ENCODE results near the gene CNST. TPM values are rescaled to one million over a fixed set of nuclear protein-coding genes. Genes with fewer than 3 reads are reported as not detected.

Gene CNST
- polyA plus RNA-seq, 1 donor (not counting 4 experiments of a cell fraction or from before 2014, with no cell fraction given): 9.8 TPM

GRCh38 chr1:246695136-246695535 is 128.9 kb downstream of the CNST start:
- no peaks in the 10 kb centered on the region for H3K9me3 ChIP-seq (ENCODE audit: control insufficient read depth, low read depth, low read length)
- H2AFZ ChIP-seq (ENCODE audit: control insufficient read depth, low read length): no peak overlapping the region
- no peaks in the 10 kb centered on the region for H4K20me1 ChIP-seq (ENCODE audit: control insufficient read depth, extremely low read depth, insufficient read depth, low read length)
- no peaks in the 10 kb centered on the region for H3K79me2 ChIP-seq (ENCODE audit: control insufficient read depth, insufficient read depth, low read length)
- no peak for FAIRE-seq
- H3K9ac ChIP-seq (ENCODE audit: control insufficient read depth, extremely low read depth, insufficient read depth, low read length): no peak overlapping the region
- H3K36me3 ChIP-seq (ENCODE audit: control insufficient read depth in 2 of 2, extremely low read depth in 1 of 2, insufficient read depth in 2 of 2, low read length in 2 of 2): no peaks in the 10 kb centered on the region
- H3K4me1 ChIP-seq (ENCODE audit: control insufficient read depth, extremely low read depth, insufficient read depth, low read length): peaks cover 4% of the 10 kb centered on the region
- H3K27ac ChIP-seq (ENCODE audit: control insufficient read depth, insufficient read depth, low read length): no peak overlapping the region
- H3K9me1 ChIP-seq (ENCODE audit: control insufficient read depth, extremely low read depth, insufficient read depth, low read length): no peaks in the 10 kb centered on the region
- no peak overlapping the region for H3K4me2 ChIP-seq (ENCODE audit: control insufficient read depth, extremely low read depth, insufficient read depth, low read depth, low read length)
- DNase-seq (ENCODE audit: low read depth, low spot score): no peak
- no peak overlapping the region for H3K4me3 ChIP-seq (ENCODE audit: control insufficient read depth in 2 of 3, extremely low read depth in 1 of 3, insufficient read depth in 2 of 3, low read depth in 1 of 3, low read length in 3 of 3)
- no peaks in the 10 kb centered on the region for H3K27me3 ChIP-seq (ENCODE audit: control insufficient read depth, extremely low read depth, insufficient read depth, low read length)
- dilution Hi-C loops (cut with MboI; ENCODE audit: extremely low pct_ligation_motif_present, low sequenced_read_pairs): no loop called here
- TF ChIP-seq EZH2 (IDR thresholded peaks at IDR 0.05; ENCODE audit: low read length) (no peak), CTCF (optimal IDR thresholded peaks at IDR 0.05 in 1 of 3, IDR thresholded peaks at IDR 0.05 in 1 of 3, conservative IDR thresholded peaks at IDR 0.05 in 1 of 3; ENCODE audit: extremely low read depth in 1 of 3, insufficient read depth in 2 of 3, low read length in 3 of 3) (no peak)

- no peak for TF ChIP-seq CTCF (optimal IDR thresholded peaks at IDR 0.05 in 1 of 3, IDR thresholded peaks at IDR 0.05 in 1 of 3, conservative IDR thresholded peaks at IDR 0.05 in 1 of 3; ENCODE audit: extremely low read depth in 1 of 3, insufficient read depth in 2 of 3, low read length in 3 of 3)
- no peak for TF ChIP-seq EZH2 (IDR thresholded peaks at IDR 0.05; ENCODE audit: low read length)
- Histone ChIP-seq H3K36me3 (ENCODE audit: control insufficient read depth in 2 of 2, extremely low read depth in 1 of 2, insufficient read depth in 2 of 2, low read length in 2 of 2) (no peaks in the 10 kb centered on the region), H3K79me2 (ENCODE audit: control insufficient read depth, insufficient read depth, low read length) (no peaks in the 10 kb centered on the region), H2AFZ (ENCODE audit: control insufficient read depth, low read length) (no peak overlapping the region), H3K27me3 (ENCODE audit: control insufficient read depth, extremely low read depth, insufficient read depth, low read length) (no peaks in the 10 kb centered on the region), H3K4me3 (ENCODE audit: control insufficient read depth in 2 of 3, extremely low read depth in 1 of 3, insufficient read depth in 2 of 3, low read depth in 1 of 3, low read length in 3 of 3) (no peak overlapping the region), H3K4me2 (ENCODE audit: control insufficient read depth, extremely low read depth, insufficient read depth, low read depth, low read length) (no peak overlapping the region), H3K9ac (ENCODE audit: control insufficient read depth, extremely low read depth, insufficient read depth, low read length) (no peak overlapping the region), H4K20me1 (ENCODE audit: control insufficient read depth, extremely low read depth, insufficient read depth, low read length) (no peaks in the 10 kb centered on the region), H3K27ac (ENCODE audit: control insufficient read depth, insufficient read depth, low read length) (no peak overlapping the region), H3K9me3 (ENCODE audit: control insufficient read depth, low read depth, low read length) (no peaks in the 10 kb centered on the region), H3K9me1 (ENCODE audit: control insufficient read depth, extremely low read depth, insufficient read depth, low read length) (no peaks in the 10 kb centered on the region), H3K4me1 (ENCODE audit: control insufficient read depth, extremely low read depth, insufficient read depth, low read length) (peaks cover 4% of the 10 kb centered on the region)
- DNase-seq (ENCODE audit: low read depth, low spot score) (no peak), FAIRE-seq (no peak)
- dilution Hi-C loops (cut with MboI; ENCODE audit: extremely low pct_ligation_motif_present, low sequenced_read_pairs): no loop called here
Measured at GRCh38 chr1:246695666-246696065, 129.4 kb downstream of the CNST start.
